Stimulated activated CD8-positive, alpha-beta memory T cell treated with anti-CD3 and anti-CD28 coated beads, Interleukin-2, amount 100 ng/mL, for 1 hour (primary cell): ENCODE results near the gene RICTOR.
"Not testable (repeated sequence)": the region's sequence is repeated elsewhere in the genome, so short reads cannot be mapped to it uniquely, and the experiment has no call there.

Experiments used
- DNase-seq, 2 donors: peaks; one replicate each; pipeline ENCODE4 v3.0.0-alpha.2; 2020; ENCODE audit warnings: low read depth in 2 of 2

The RICTOR gene

DNA sequence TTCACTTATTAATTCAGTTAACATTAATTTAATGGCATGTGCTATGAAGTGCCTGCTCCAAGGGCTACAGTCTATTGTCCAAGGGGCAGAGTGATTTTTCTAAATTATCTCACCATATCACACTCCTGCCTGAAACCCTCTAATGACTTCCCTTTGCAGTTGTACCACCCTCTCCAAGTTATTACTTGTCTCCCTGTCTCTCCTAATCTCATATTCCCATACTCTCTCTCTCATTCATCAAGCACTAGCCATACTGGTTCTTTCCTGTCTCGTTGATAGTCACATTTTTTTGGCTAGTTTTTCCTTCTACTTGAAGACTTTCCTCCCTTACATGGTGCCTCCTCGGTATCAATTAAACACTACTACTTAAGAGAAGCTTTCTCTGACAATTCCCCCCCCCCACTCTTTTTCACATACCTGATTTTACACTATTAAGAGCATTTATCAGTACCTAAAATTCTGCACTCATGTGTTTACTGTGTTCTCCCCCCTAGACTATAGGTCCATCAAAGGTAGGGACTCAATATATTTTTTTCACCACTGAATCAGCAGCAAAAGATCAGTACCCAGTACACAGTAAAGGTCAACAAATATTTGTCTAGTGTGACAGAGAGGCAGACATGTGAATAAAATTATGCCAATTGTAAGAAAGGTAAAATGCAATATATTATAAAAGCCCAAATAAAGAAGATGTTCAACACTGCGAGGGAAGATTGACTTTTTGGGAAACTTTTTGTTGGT, 19.0 kb downstream of the RICTOR start:
- DNase-seq, result no peak

DNA sequence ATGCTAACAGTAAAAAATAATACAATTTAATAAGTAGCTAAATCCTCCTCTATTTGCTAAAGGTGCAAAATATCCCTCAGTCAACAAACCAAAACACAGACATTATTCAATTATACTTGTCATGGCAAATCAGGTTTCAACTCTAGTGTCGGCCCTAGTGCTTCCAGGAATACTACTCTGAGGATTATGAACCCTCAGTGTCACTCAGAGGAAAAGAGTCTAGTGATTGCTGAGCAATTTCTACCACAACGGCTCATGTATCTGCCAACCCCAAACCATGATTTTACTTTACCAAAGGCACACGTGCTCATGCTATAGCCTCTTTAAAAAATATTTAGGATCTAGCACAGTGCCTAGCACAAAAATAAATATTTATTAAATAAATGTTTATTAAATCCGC, 21.0 kb downstream of the RICTOR start:
- no peak for DNase-seq

DNA sequence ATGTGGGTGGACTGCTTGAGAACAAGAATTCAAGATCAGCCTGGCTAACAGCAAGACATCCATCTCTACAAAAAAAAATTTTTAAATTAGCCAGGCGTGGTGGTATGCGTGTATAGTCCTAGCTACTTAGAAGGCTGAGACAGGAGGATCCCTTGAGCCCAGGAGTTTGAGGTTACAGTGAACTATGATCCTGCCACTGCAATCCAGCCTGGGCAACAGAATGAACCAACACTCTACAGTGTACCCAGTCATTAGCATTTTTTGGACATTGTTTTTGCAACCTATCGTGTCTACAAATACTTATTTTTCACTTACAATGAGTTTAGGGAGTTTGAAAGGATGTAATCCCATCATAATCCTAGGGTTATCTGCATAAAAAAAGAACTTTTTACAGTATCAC, 22.1 kb downstream of the RICTOR start:
- DNase-seq, result no peak

DNA sequence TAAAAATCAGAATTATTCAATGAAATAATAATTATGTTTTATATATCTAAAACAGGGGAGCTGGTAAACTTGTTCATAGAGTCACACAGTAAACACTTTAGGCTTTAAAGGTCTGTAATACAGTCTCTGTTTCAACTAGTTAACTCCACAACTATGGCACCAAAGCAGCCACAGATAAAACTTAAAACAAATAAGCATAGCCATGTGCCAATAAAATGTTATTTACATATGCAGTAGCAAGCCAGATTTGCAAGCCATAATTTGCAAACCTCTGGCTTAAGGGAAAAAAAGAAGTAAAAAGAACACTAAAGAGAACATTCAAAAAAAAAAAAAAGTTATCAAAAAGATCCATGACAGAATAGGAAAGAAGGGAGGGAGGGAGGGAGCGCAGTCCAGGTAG, 24.9 kb downstream of the RICTOR start:
- DNase-seq, result no peak

DNA sequence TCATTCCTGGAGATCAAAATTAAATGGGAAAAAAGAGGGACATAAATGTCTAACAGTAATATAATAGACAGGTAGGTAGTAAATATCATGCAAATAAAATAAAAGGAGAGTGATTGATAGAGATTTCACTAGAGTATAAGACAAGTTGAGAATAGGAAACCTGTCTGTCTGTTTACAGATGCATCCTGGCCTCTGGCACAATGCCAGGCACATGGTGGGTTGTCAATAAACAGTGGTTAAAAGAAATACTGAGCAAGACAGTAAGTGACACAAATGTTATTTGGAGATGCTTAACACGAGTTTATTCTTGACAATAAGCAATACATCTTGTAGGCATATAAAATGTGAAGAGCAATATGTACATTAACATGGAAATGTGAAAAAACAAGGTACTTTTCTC, 33.3 kb downstream of the RICTOR start:
- DNase-seq, result no peak

DNA sequence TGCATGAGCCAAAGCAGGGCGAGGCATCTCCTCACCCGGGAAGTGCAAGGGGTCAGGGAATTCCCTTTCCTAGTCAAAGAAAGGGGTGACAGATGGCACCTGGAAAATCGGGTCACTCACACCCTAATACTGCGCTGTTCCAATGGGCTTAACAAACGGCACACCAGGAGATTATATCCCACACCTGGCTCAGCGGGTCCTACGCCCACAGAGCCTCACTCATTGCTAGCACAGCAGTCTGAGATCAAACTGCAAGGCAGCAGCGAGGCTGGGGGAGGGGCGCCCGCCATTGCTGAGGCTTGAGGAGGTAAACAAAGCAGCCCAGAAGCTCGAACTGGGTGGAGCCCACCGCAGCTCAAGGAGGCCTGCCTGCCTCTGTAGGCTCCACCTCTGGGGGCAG, 39.7 kb downstream of the RICTOR start:
- DNase-seq, result not testable (repeated sequence)

DNA sequence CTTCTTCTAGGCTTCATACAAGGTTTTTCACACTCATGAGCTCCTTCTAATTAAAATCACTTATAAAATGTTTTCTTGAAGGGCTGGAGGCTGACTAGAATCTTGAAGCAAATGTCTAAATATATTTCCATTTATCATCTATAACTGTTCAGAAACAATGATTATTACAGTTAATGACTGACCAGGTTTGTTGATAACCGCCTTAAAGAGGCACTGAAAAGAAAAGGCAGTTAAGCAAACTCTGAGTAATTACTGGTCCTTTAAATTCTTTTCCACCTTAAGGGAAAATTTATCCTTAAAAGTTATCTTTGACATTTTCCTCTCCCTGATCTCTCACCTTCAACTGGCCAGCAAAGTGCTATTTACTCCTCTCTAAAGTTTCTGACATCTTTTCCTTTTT, 43.2 kb downstream of the RICTOR start:
- DNase-seq, result no peak

DNA sequence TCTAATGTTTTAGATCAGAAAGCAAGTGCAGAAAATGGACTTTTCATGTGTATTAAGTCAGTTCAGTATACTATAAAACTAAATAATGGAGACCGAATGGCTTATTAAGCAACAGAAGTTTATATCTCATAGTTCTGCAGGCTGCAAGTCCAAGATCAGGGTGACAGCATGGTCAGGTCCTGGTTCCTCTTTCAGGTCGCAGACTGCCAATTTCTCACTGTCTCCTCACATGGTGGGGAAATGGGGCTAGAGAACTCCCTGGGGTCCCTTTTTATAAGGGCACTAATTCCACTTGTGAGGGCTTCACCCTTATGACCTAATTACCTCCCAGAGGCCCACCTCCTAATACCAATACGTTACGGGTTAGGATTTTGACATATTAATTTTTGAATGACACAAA, 48.7 kb downstream of the RICTOR start:
- no peak for DNase-seq

DNA sequence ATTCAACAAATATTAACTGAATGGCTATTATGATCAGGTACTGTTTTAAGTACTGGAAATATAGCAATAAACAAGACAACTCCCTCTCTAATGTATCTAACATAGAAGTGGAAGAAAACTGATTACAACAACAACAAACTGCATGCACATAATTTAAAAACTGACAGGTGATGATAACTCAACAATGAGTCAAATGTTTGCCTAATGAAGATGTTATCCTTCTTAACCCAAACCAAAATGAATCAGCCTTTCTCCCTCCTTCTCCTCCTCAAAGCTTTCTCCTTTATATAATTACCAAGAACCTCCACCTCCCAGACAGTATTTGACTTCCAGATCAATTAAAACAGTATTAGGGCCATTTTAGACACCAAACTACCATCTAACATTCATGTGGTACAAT, 49.3 kb downstream of the RICTOR start:
- DNase-seq, result no peak

DNA sequence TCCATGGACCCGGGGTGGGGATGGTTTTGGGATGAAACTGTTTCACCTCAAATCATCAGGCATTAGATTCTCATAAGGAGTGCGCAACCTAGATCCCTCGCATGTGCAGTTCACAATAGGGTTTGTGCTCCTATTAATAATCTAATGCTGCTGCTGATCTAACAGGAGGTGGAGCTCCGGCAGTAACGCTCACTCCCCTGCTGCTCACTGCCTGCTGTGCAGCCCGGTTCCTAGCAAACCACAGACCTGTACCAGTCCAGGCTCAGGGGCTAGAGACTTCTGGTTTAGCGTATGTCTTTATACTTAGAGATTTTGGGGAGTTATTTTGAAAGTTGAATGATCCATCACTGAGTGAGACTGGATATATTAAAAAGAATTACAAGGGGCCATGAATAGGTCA, 50.2 kb downstream of the RICTOR start:
- no peak for DNase-seq

DNA sequence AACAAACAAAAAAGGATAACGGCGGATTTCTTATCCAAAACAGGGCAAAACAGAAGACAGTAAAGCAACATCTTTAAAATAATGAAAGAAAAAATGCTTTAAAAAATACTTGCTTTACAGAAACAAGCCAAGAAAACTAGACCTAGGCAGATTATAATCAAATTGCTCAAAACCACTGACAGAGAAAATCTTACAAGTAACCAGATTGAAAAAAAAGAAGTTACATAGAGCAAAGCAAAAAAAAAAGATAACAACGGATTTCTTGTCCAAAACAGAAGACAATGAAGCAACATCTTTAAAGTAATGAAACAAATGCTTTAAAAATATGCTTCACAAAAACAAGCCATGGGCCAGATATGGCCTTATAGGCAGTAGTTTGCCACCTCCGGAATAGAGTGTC, 51.1 kb downstream of the RICTOR start:
- DNase-seq, result no peak

DNA sequence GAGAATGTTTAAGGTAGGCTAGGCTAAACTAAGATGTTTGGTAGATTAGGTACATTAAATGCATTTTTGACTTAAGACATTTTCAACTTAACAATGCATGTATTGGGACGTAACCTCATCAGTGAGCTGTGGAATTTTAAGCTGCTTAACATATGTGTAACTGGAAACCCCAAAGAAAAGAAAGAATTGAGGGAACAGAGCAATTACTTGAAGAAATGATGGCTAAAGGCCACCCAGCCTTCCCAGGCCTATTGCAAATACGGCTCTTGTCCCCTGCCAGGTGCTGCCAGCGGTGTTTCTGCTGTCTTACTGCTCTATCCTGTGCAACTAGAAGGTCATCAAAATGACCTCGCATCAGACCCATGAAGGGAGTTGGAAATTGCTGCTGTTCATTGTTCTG, 52.0 kb downstream of the RICTOR start:
- DNase-seq, result no peak

DNA sequence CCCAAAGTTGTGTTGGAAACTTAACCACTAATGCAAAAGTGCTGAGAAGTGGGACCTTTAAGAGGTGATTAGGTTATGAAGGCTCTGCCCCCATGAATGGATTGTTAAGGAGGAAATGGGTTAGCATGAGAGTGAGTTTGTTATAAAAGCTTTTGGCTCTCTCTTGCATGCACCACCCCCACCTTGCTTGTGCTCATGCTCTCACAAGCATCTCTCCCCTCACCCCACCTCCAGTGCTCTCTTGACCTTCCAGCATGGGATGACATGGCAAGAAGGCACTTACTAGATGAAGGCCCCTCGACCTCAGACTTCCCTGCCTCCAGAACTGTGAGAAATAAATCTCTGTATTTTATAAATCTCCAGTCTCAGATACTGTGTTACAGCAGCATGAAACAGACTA, 52.8 kb downstream of the RICTOR start:
- no peak for DNase-seq

DNA sequence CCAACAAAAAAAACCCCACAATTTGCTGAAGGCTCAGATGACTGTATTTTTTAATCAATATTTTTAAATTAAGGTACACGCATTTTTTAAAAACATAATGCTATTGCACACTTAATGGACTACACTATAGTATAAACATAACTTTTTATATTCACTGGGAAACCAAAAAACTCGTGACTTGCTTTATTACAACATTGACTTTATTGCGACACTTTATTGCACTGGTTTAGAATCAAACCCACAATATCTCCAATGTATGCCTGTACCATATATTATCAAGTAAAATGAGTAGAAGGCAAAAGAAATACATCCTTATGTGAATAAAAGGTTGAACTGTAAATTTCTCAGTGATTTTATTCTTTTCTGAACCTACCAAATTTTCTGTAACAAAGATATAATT, 53.7 kb downstream of the RICTOR start:
- no peak for DNase-seq

DNA sequence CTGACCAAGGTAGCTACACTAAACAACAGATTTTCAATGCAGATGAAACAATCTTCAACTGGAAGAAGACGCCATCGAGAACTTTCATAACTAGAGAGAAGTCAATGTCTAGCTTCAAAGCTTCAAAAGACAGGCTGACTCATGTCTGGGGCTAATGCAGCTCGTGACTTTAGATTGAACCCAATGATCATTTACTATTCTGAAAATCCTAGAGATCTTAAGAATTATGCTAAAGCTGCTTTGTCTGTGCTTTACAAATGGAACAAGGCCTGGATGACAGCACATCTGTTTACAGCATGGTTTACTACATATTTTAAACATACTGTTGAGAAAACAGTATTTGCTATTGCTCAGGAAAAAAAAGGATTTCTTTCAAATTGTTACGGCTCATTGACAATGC, 54.9 kb downstream of the RICTOR start:
- DNase-seq, result no peak

DNA sequence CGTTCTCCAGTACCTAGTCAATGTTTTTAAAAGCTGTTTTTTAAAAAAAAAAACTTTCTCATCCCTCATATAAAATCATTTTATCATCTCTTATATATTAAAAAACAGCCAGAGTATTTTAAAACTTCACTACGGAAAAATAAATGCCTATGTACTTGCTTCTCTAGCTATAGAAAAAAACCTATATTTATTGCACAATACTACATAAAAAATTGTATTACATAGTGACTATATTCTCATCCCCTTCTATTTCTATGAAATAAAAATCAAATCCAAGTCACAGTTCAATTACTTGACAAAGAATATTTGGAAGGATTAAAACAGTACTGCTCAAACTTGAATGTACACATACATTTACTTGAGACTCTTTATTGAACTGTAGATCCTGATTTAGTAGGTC, 56.7 kb downstream of the RICTOR start:
- no peak for DNase-seq

DNA sequence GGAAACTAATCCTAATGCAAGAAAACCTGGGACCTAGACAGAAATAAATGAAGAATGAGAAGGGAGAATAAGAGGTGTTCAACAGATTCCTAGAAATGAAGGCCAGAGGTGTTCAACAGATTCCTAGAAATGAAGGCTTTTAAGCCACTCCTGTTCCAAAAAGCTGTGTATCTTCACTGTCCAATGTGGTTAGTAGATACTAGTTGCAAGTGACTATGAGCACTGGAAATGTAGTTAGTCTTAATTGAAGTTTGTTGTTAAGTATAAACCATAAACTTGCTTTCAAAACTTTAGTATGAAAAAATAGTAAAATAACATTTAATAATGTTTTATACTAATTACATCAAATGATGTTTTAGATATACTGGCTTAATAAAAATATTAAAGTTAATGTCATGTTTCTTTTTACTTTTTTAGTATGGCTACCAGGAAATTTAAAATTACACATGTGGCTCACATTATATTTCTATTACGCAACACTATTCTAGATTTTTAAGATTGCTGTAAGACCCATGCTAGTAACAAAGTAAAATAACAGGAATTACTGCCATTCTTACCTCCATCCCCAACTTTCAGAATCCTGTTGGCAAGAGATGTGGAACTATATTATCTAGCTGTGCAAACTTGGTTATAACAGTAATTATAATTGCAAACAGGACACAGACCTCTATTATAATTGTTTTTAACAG, 57.5 kb downstream of the RICTOR start:
- no peak for DNase-seq

DNA sequence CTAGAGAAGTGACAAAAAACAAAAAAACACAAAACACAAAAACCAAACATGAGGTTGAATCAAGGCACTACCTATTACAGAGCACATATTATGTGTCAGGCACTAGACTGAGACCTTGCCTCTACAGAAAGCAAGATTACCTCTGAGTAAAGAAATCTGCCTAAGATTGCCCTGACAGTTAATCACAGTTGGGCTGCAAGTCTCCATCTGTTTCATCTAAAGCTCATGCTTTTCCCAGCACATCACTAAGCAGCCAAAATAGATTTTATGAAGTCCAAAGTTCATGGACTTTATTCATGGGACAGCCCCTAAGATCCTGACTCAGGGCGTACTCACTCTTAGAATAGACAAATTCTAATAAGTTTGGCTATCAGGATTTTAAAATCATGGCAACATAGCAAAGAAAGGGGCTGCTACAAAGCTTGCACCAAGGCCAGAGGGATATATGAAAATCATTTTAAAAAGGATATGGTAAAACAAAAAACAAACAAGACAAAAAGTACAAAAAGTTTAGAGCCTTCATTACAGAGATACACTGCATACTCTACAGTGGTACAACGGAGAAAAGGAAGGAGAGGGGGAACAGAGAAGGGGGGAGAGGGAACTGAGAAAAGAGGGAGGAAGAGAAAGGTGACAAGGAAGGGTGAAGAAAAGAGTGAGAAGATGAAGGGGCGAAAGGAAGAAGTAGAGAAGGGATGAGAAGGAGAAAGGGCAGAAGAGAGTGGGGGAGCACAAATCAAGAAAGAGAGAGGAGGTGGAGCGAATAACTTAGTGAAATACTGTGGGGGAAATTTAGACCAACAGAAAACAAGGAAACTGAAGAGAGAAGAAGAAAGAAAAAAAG, 58.2 kb downstream of the RICTOR start:
- DNase-seq, result no peak

DNA sequence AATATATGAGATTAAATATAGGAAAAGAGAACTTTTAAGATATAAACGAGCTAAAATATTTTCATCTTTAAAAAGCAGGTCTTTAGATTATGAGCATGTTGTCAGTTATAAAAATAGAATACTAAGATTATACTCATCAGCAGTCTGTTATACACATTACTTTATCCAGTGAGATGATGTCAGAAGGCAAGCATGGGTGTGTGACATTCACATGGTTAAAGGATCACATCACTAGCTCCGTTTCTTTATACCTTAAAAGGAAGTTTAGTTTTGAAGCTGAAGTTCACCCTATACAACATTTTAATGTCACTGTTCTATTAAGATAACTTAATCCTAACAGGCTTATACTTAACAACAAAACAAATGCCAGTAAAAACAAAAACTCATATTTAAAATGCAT, 59.6 kb downstream of the RICTOR start:
- DNase-seq, result no peak

DNA sequence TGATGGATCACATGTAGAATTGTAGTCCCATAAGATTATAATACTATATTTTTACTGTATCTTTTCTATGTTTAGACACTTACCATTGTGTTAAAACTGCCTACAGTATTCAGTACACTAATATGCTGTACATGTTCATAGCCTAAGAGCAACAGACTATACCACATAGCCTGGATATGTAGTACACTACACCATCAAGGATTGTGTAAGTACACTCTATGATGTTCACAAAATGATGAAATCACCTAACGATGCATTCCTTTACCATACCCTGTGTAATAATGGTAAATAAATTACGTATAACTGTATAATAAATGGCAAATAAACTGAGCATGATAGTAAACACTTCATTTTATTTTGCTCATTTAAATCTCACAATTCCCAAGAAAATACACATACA, 60.3 kb downstream of the RICTOR start:
- no peak for DNase-seq

DNA sequence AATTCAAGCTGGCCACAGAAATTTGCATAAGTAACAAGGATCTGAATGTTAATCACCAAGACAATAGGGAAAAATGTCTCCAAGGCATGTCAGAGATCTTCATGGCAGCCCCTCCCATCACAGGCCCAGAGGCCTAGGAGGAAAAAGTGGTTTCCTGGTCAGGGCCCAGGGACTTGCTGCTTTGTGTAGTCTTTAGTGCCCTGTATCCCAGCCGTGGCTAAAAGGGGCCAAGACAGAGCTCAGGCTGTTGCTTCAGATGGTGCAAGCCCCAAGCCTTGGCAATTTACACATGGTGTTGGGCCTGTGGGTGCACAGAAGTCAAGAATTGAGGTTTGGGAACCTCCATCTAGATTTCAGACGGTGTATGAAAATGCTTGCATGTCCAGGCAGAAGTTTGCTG, 63.2 kb downstream of the RICTOR start:
- DNase-seq, result not testable (repeated sequence)

DNA sequence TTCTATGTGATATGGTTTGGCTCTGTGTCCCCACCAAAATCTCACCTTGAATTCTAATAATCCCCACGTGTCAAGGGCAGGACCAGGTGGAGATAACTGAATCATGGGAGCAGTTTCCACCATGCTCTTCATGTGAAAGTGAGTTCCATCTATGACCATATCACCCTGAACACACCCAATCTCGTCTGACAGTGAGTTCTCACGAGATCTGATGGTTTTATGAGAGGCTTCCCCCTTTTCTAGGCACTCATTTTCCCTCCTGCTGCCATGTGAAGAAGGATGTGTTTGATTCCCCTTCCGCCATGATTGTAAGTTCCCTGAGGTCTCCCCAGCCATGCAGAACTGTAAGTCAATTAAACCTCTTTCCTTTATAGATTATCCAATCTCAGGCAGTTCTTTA, 64.2 kb downstream of the RICTOR start:
- no peak for DNase-seq

DNA sequence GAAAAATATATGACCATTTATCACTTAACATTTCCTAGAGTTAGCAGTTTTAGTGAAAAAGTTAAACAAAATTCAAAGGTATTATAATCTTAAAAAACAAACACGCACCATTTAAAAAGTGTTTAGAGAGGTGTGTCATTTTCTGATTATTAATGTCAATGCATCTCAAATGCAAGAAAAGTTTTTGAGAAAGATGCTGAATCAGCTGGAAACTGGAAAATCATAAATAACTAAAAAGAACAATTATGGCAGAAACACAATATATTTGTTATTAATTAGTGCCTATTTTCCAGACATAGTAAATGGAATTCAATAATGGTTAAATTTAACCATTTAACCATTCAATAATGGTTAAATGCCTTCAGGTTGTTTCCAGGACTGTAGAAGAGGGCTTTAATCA, 64.9 kb downstream of the RICTOR start:
- no peak for DNase-seq
